Fibroblast of lung (primary cell): ENCODE measurements around the gene TMEM212. TPM values are rescaled to one million over a fixed set of nuclear protein-coding genes. Genes with fewer than 3 reads are reported as not detected.
A peak's percentile ranks its signal among the peaks of the same experiment; 100 is the strongest.

Experiments used
- DNase-seq, 2 donors: peaks; one replicate each; pipeline versions ENCODE4 v3.0.0 to v3.0.0-alpha.2; 2010; ENCODE audit warnings: low read depth in 2 of 2
- H2AFZ ChIP-seq: 2 replicates; pipeline ENCODE4 v1.5.1; 2012; ENCODE audit warnings: low read length, control low read depth, inconsistent platforms
- H3K27ac ChIP-seq: 2 replicates; pipeline ENCODE4 v1.5.1; 2011; ENCODE audit warnings: low read length, control low read depth; ENCODE audit not compliant: insufficient read depth
- H3K27me3 ChIP-seq: 2 replicates; pipeline ENCODE4 v1.5.1; 2011; ENCODE audit warnings: mild to moderate bottlenecking, low read length; ENCODE audit not compliant: control insufficient read depth, insufficient read depth
- H3K36me3 ChIP-seq: 2 replicates; pipeline ENCODE4 v1.5.1; 2011; ENCODE audit warnings: low read length; ENCODE audit not compliant: control insufficient read depth, insufficient read depth
- H3K4me1 ChIP-seq: 2 replicates; pipeline ENCODE4 v1.5.1; 2011; ENCODE audit warnings: low read length; ENCODE audit not compliant: control insufficient read depth, insufficient read depth; ENCODE audit errors: extremely low read depth
- H3K4me2 ChIP-seq: 2 replicates; pipeline ENCODE4 v1.5.1; 2011; ENCODE audit warnings: low read length, control low read depth; ENCODE audit not compliant: insufficient read depth; ENCODE audit errors: extremely low read depth
- H3K4me3 ChIP-seq, 4 experiments: fragments of 200-600 bp in 1 of 4; sonication (generic) in 1 of 4; replicated peaks in 1 of 4; 2 replicates each; pipeline ENCODE4 v1.5.1; 2011 to 2016; ENCODE audit warnings: low read length in 4 of 4, low read depth in 3 of 4, mild to moderate bottlenecking in 3 of 4, control low read depth in 2 of 4, inconsistent platforms in 1 of 4, mixed read lengths in 1 of 4; ENCODE audit not compliant: insufficient read depth in 1 of 4; ENCODE audit errors: control extremely low read depth in 1 of 4
- H3K79me2 ChIP-seq: 2 replicates; pipeline ENCODE4 v1.5.1; 2012; ENCODE audit warnings: mild to moderate bottlenecking, low read length, inconsistent platforms; ENCODE audit not compliant: control insufficient read depth, insufficient read depth
- H3K9ac ChIP-seq: 2 replicates; pipeline ENCODE4 v1.5.1; 2011; ENCODE audit warnings: mild to moderate bottlenecking, low read length, control low read depth; ENCODE audit not compliant: insufficient read depth
- H3K9me3 ChIP-seq: 2 replicates; pipeline ENCODE4 v1.5.1; 2012; ENCODE audit warnings: low read depth, low read length; ENCODE audit not compliant: control insufficient read depth, insufficient read depth
- H4K20me1 ChIP-seq: 2 replicates; pipeline ENCODE4 v1.5.1; 2011; ENCODE audit warnings: low read length; ENCODE audit not compliant: control insufficient read depth, insufficient read depth; ENCODE audit errors: extremely low read depth
- EZH2 ChIP-seq: IDR thresholded peaks from 2 replicates; pipeline ENCODE4 v1.5.1; 2012; ENCODE audit warnings: low read length, control low read depth, mild to moderate bottlenecking; ENCODE audit errors: missing control alignments
- polyA plus RNA-seq, 2 donors: library from polyadenylated mRNA; depleted of rRNA in 1 of 2; stranded (reverse) in 1 of 2; unstranded in 1 of 2; fragments of >200 nt; gene quantifications; 2 replicates each; pipeline ENCODE4 v1.2.1, GENCODE V29; 2011 to 2012; ENCODE audit warnings: missing spikeins in 1 of 2
- total RNA-seq: library from RNA; depleted of rRNA; stranded (reverse); fragments of >200 nt; gene quantifications from 2 replicates; pipeline ENCODE4 v1.2.1, GENCODE V29; 2014
- TF ChIP-seq, protein P1 (sequence below), 2 donors: IDR thresholded peaks in 1 of 2; conservative IDR thresholded peaks in 1 of 2; 1 replicate in 1 of 2; 2 replicates in 1 of 2; pipeline ENCODE4 v1.5.1; 2011 to 2012; ENCODE audit warnings: low read length in 2 of 2, control low read depth in 1 of 2, inconsistent platforms in 1 of 2, low read depth in 1 of 2, mild to moderate bottlenecking in 1 of 2

The TMEM212 gene
- total and polyA plus RNA-seq, 2 donors (not counting 1 experiment from before 2014, with no cell fraction given) = not detected

DNA sequence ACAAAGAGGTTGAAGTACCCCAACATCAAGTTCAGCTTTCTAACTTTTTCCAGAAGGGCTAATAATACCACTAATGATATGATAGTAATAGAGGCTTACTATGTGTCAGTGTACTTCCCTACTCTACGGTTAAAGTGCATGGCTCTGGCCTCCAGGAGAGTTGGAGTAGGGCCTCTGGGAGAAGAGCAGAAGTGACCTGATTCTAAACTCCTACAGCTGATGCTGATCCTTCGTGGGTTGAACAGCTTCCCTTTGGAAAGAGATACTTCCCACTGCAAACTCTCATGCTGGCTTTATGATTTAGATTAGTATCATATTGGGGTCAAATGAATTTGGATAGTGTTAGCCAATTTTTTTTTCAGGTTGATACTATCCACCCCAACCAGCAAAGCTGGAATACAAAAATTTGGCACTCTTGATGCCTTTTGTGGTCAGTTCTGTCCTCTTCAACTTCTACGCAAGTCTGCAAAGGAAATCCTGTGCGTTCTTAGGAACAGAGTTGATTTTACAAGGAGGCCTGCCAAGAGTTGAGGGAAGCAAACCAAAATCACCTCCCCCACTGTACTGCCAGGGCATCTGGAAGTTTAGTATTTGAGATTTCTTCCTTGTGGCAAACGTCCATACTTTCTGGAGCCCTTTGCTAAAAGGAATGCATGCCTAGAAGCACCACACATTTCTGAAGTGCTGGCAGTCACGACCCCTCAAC is 17.8 kb downstream of the TMEM212 start:
- Histone ChIP-seq H3K9me3 (no peaks in the 10 kb centered on the region), H2AFZ (no peak overlapping the region), H3K27ac (no peak overlapping the region), H3K4me2 (no peak overlapping the region), H3K9ac (no peak overlapping the region), H3K36me3 (no peaks in the 10 kb centered on the region), H3K4me3 (no peak overlapping the region), H3K4me1 (no peaks in the 10 kb centered on the region), H3K27me3 (no peaks in the 10 kb centered on the region), H4K20me1 (no peaks in the 10 kb centered on the region), H3K79me2 (no peaks in the 10 kb centered on the region)
- no peak for TF ChIP-seq EZH2
- TF ChIP-seq, protein P1, sequence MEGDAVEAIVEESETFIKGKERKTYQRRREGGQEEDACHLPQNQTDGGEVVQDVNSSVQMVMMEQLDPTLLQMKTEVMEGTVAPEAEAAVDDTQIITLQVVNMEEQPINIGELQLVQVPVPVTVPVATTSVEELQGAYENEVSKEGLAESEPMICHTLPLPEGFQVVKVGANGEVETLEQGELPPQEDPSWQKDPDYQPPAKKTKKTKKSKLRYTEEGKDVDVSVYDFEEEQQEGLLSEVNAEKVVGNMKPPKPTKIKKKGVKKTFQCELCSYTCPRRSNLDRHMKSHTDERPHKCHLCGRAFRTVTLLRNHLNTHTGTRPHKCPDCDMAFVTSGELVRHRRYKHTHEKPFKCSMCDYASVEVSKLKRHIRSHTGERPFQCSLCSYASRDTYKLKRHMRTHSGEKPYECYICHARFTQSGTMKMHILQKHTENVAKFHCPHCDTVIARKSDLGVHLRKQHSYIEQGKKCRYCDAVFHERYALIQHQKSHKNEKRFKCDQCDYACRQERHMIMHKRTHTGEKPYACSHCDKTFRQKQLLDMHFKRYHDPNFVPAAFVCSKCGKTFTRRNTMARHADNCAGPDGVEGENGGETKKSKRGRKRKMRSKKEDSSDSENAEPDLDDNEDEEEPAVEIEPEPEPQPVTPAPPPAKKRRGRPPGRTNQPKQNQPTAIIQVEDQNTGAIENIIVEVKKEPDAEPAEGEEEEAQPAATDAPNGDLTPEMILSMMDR (conservative IDR thresholded peaks at IDR 0.05 in 1 of 2, IDR thresholded peaks at IDR 0.05 in 1 of 2; ENCODE audit: low read depth in 1 of 2, low read length in 2 of 2) = no peak
- DNase-seq = peak; percentile 90 to 91

DNA sequence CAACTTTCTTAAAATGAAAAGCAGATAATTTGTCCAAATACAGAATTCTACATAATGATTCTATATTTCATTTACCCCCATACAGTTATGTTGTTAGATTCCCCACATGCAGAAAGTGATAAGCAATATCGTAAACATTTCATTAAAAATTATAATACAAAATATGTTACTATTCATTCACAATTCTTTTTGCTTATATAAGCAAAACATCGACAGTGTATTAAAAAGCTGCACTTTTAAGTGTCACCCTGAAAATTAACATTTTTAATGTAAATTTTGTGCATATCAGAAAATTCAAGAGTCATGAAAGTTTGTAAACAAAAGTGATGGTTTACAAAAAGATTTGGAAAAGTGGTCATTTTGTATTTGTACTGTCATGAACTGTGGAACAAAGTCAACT is 19.2 kb downstream of the TMEM212 start:
- no peaks in the 10 kb centered on the region for H3K27me3 ChIP-seq
- DNase-seq = no peak
- H3K36me3 ChIP-seq = no peaks in the 10 kb centered on the region
- H3K4me1 ChIP-seq = no peaks in the 10 kb centered on the region
- TF ChIP-seq, protein P1 (conservative IDR thresholded peaks at IDR 0.05 in 1 of 2, IDR thresholded peaks at IDR 0.05 in 1 of 2; ENCODE audit: low read depth in 1 of 2, low read length in 2 of 2) = no peak
- no peak for TF ChIP-seq EZH2
- no peak overlapping the region for H2AFZ ChIP-seq
- no peaks in the 10 kb centered on the region for H4K20me1 ChIP-seq
- H3K9ac ChIP-seq = no peak overlapping the region
- H3K4me2 ChIP-seq = no peak overlapping the region
- no peaks in the 10 kb centered on the region for H3K9me3 ChIP-seq
- H3K79me2 ChIP-seq = no peaks in the 10 kb centered on the region
- no peak overlapping the region for H3K27ac ChIP-seq
- H3K4me3 ChIP-seq = no peak overlapping the region

DNA sequence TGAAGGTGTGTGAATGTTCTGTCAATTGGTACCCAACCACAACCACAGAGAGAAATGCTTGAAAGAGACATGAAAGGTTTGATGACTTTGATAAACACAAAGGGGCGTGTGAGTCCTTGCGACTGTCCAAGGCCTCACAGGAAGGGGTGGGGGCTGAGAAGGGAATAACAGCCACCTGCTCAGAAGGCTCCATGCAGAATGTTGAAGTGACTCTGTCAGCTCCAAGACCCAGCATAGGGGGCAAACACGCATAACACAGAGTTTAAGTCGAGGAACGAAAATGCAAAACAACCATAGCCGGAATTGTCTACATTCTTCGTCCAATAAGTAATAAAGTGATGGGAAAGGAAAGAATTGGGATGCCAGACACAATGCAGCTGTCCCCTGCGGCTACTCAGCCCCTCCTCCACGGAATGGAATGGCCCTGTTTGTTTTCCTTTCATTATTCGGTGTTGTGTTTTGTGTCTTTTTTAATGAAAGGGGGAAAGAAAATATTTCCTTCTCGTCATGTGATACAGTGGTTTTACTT is 19.9 kb downstream of the TMEM212 start:
- Histone ChIP-seq H3K36me3 (no peaks in the 10 kb centered on the region), H4K20me1 (no peaks in the 10 kb centered on the region), H3K9ac (no peak overlapping the region), H3K9me3 (no peaks in the 10 kb centered on the region), H2AFZ (peak overlapping the region; percentile 25), H3K79me2 (no peaks in the 10 kb centered on the region), H3K4me2 (peak overlapping the region; percentile 36), H3K27ac (no peak overlapping the region), H3K4me3 (peak overlapping the region in 1 of 4 experiments; percentile 23), H3K4me1 (no peaks in the 10 kb centered on the region), H3K27me3 (no peaks in the 10 kb centered on the region)
- no peak for TF ChIP-seq EZH2
- TF ChIP-seq, protein P1 (conservative IDR thresholded peaks at IDR 0.05 in 1 of 2, IDR thresholded peaks at IDR 0.05 in 1 of 2; ENCODE audit: low read depth in 1 of 2, low read length in 2 of 2) = no peak
- peak; percentile 46 to 74 for DNase-seq
